Measurements from ENCODE around the gene PHF3.

Gene PHF3

GRCh38 chr6:63660757-63661156 is 25.2 kb downstream of the PHF3 start:
- Histone ChIP-seq H3K56ac (ENCODE audit: low read length) (no peak overlapping the region), H3K4ac (ENCODE audit: low read depth, low read length) (no peak overlapping the region), H4K5ac (ENCODE audit: low read length) (no peak overlapping the region), H3K4me1 (ENCODE audit: control insufficient read depth, low read depth, low read length) (peaks cover 2% of the 10 kb centered on the region), H3K27me3 (ENCODE audit: insufficient read depth, low read length, poor library complexity) (no peaks in the 10 kb centered on the region), H2BK15ac (replicated peaks; ENCODE audit: low read depth) (no peak overlapping the region), H2BK120ac (ENCODE audit: low read depth, low read length) (no peak overlapping the region), H3K23ac (ENCODE audit: low read length) (no peak overlapping the region), H3K36me3 (ENCODE audit: control insufficient read depth, insufficient read depth, low read length) (no peaks in the 10 kb centered on the region), H3K79me1 (ENCODE audit: low read length) (peaks cover 8% of the 10 kb centered on the region), H3K4me3 (ENCODE audit: low read length) (no peak overlapping the region), H3K9ac (ENCODE audit: low read length) (no peak overlapping the region), H2BK5ac (ENCODE audit: low read length) (no peak overlapping the region), H3K4me2 (ENCODE audit: low read length) (no peak overlapping the region), H2AK5ac (ENCODE audit: low read length) (no peak overlapping the region), H3K18ac (ENCODE audit: low read length) (no peak overlapping the region), H4K8ac (ENCODE audit: low read depth, low read length) (no peak overlapping the region), H3K79me2 (ENCODE audit: control insufficient read depth, insufficient read depth, low read length) (peaks cover 45% of the 10 kb centered on the region), H3K27ac (ENCODE audit: low read depth, low read length) (no peak overlapping the region)
- no CpG with 5 or more reads among the region's 1 CpG for WGBS (ENCODE audit: extremely low coverage, insufficient coverage, low lambda C conversion rate)
- peak; percentile 47 for DNase-seq

DNA sequence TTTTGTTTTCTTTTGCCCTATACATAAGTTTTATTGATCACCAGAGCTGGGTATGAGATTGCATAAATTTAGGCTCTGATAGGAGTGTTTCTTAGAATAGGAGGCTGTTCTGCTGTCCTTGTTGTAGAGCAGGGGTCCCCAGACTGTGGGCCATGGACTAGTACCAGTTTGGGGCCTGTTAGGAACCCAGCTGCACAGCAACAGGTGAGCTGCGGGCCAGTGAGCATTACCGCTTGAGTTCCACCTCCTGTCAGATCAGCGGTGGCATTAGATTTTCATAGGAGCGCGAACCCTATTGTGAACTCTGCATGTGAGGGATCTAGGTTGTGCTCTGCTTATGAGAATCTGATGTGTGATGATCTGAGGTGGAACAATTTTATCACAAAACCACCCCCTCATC is 26.2 kb downstream of the PHF3 start:
- Histone ChIP-seq H3K79me1 (ENCODE audit: low read length) (peaks cover 8% of the 10 kb centered on the region), H3K18ac (ENCODE audit: low read length) (no peak overlapping the region), H3K27me3 (ENCODE audit: insufficient read depth, low read length, poor library complexity) (no peaks in the 10 kb centered on the region), H2BK15ac (replicated peaks; ENCODE audit: low read depth) (no peak overlapping the region), H2BK5ac (ENCODE audit: low read length) (no peak overlapping the region), H3K56ac (ENCODE audit: low read length) (no peak overlapping the region), H3K4me2 (ENCODE audit: low read length) (no peak overlapping the region), H3K4me1 (ENCODE audit: control insufficient read depth, low read depth, low read length) (peaks cover 1% of the 10 kb centered on the region), H2BK120ac (ENCODE audit: low read depth, low read length) (no peak overlapping the region), H3K23ac (ENCODE audit: low read length) (no peak overlapping the region), H2AK5ac (ENCODE audit: low read length) (no peak overlapping the region), H3K27ac (ENCODE audit: low read depth, low read length) (no peak overlapping the region), H3K9ac (ENCODE audit: low read length) (no peak overlapping the region), H4K5ac (ENCODE audit: low read length) (no peak overlapping the region), H3K4ac (ENCODE audit: low read depth, low read length) (no peak overlapping the region), H4K8ac (ENCODE audit: low read depth, low read length) (no peak overlapping the region), H3K36me3 (ENCODE audit: control insufficient read depth, insufficient read depth, low read length) (no peaks in the 10 kb centered on the region), H3K4me3 (ENCODE audit: low read length) (no peak overlapping the region), H3K79me2 (ENCODE audit: control insufficient read depth, insufficient read depth, low read length) (peaks cover 41% of the 10 kb centered on the region)
- no CpG with 5 or more reads among the region's 5 CpGs for WGBS (ENCODE audit: extremely low coverage, insufficient coverage, low lambda C conversion rate)
- no peak for DNase-seq

DNA sequence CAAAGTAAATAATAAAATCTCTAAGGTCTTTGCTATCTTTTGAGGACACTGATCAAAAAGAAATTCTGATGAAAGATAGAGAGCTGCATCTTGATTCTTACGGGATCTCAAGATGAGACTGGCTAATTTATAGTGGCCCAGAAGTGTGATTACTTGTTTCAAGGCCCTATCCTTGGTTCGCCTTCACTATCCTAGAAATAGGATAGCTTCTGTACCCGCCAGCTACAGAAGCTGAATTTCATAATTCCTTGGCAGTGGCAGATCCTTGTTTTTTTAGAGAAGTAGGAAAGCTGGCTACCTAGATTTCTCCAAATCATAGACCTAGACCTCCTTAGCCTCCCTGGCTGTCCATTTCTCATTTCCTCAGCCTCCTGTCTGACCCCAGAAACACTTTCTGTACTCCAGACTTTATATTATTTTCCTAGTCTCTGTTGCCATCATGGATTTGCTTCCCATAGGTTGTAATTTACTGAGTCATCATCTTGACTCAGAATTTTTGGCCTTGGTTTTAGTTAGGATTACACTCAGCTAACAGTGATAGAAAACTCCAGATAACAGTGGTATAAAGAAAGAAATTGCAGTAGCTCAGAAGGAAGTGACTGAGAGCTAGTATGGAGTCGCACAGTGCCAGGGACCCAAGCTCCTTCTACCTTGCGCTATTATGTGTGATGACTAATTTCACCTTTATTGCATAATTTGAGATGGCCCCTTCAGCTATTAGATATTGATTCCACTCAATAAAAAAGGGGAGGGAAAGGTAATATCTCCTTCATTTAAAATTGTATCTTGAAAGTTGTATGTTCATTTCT is 27.7 kb downstream of the PHF3 start:
- no CpG with 5 or more reads among the region's 5 CpGs for WGBS (ENCODE audit: extremely low coverage, insufficient coverage, low lambda C conversion rate)
- no peak overlapping the region for H2BK15ac ChIP-seq (replicated peaks; ENCODE audit: low read depth)
- no peak overlapping the region for H4K8ac ChIP-seq (ENCODE audit: low read depth, low read length)
- H3K23ac ChIP-seq (ENCODE audit: low read length): no peak overlapping the region
- H3K4ac ChIP-seq (ENCODE audit: low read depth, low read length): no peak overlapping the region
- no peak overlapping the region for H4K5ac ChIP-seq (ENCODE audit: low read length)
- H3K18ac ChIP-seq (ENCODE audit: low read length): no peak overlapping the region
- no peak overlapping the region for H3K4me2 ChIP-seq (ENCODE audit: low read length)
- H2BK120ac ChIP-seq (ENCODE audit: low read depth, low read length): no peak overlapping the region
- no peaks in the 10 kb centered on the region for H3K27me3 ChIP-seq (ENCODE audit: insufficient read depth, low read length, poor library complexity)
- no peaks in the 10 kb centered on the region for H3K4me1 ChIP-seq (ENCODE audit: control insufficient read depth, low read depth, low read length)
- H3K27ac ChIP-seq (ENCODE audit: low read depth, low read length): no peak overlapping the region
- H3K79me1 ChIP-seq (ENCODE audit: low read length): peaks cover 6% of the 10 kb centered on the region
- no peaks in the 10 kb centered on the region for H3K36me3 ChIP-seq (ENCODE audit: control insufficient read depth, insufficient read depth, low read length)
- H3K4me3 ChIP-seq (ENCODE audit: low read length): no peak overlapping the region
- H2BK5ac ChIP-seq (ENCODE audit: low read length): no peak overlapping the region
- no peak overlapping the region for H3K56ac ChIP-seq (ENCODE audit: low read length)
- no peak overlapping the region for H3K9ac ChIP-seq (ENCODE audit: low read length)
- no peak overlapping the region for H2AK5ac ChIP-seq (ENCODE audit: low read length)
- peaks cover 38% of the 10 kb centered on the region for H3K79me2 ChIP-seq (ENCODE audit: control insufficient read depth, insufficient read depth, low read length)
- no peak for DNase-seq

DNA sequence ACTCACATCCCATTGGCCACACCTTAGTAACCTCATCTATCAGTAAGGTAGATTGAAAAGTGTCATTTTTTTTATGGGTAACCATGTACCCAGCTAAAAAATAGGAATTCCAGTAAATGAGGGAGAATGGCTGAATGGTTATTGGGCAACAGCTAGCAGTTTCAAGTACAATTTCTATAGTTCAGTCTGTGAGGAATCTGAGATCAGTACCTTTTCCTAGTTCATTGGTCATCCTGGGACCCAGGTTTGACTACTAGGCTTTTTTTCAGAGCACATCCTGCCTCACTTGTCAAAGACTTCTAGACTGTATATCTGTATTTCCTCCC is 28.3 kb downstream of the PHF3 start:
- Histone ChIP-seq H4K5ac (ENCODE audit: low read length) (no peak overlapping the region), H3K18ac (ENCODE audit: low read length) (no peak overlapping the region), H3K4me3 (ENCODE audit: low read length) (no peak overlapping the region), H3K23ac (ENCODE audit: low read length) (no peak overlapping the region), H4K8ac (ENCODE audit: low read depth, low read length) (no peak overlapping the region), H2AK5ac (ENCODE audit: low read length) (no peak overlapping the region), H3K79me1 (ENCODE audit: low read length) (peaks cover 6% of the 10 kb centered on the region), H3K79me2 (ENCODE audit: control insufficient read depth, insufficient read depth, low read length) (peaks cover 33% of the 10 kb centered on the region), H2BK15ac (replicated peaks; ENCODE audit: low read depth) (no peak overlapping the region), H3K4me2 (ENCODE audit: low read length) (no peak overlapping the region), H3K27ac (ENCODE audit: low read depth, low read length) (no peak overlapping the region), H2BK120ac (ENCODE audit: low read depth, low read length) (no peak overlapping the region), H3K4me1 (ENCODE audit: control insufficient read depth, low read depth, low read length) (no peaks in the 10 kb centered on the region), H2BK5ac (ENCODE audit: low read length) (no peak overlapping the region), H3K27me3 (ENCODE audit: insufficient read depth, low read length, poor library complexity) (no peaks in the 10 kb centered on the region), H3K4ac (ENCODE audit: low read depth, low read length) (no peak overlapping the region), H3K36me3 (ENCODE audit: control insufficient read depth, insufficient read depth, low read length) (no peaks in the 10 kb centered on the region), H3K9ac (ENCODE audit: low read length) (no peak overlapping the region), H3K56ac (ENCODE audit: low read length) (no peak overlapping the region)
- DNase-seq: no peak

- no peak overlapping the region for H3K4me3 ChIP-seq (ENCODE audit: low read length)
- WGBS (ENCODE audit: extremely low coverage, insufficient coverage, low lambda C conversion rate): no CpG with 5 or more reads among the region's 6 CpGs
These were observed 35.6 kb downstream of the PHF3 start for GRCh38 chr6:63671098-63671754.

More at GRCh38 chr6:63671098-63671754, 35.6 kb downstream of the PHF3 start:
- no peak overlapping the region for H4K5ac ChIP-seq (ENCODE audit: low read length)
- H3K4me1 ChIP-seq (ENCODE audit: control insufficient read depth, low read depth, low read length): peaks cover 8% of the 10 kb centered on the region
- H3K4ac ChIP-seq (ENCODE audit: low read depth, low read length): no peak overlapping the region
- H2BK120ac ChIP-seq (ENCODE audit: low read depth, low read length): no peak overlapping the region
- no peak overlapping the region for H3K18ac ChIP-seq (ENCODE audit: low read length)
- no peak overlapping the region for H3K56ac ChIP-seq (ENCODE audit: low read length)
- no peak overlapping the region for H2BK15ac ChIP-seq (replicated peaks; ENCODE audit: low read depth)
- no peak overlapping the region for H4K8ac ChIP-seq (ENCODE audit: low read depth, low read length)
- H3K27ac ChIP-seq (ENCODE audit: low read depth, low read length): no peak overlapping the region
- H3K9ac ChIP-seq (ENCODE audit: low read length): no peak overlapping the region
- peaks cover 25% of the 10 kb centered on the region for H3K79me2 ChIP-seq (ENCODE audit: control insufficient read depth, insufficient read depth, low read length)
- H3K27me3 ChIP-seq (ENCODE audit: insufficient read depth, low read length, poor library complexity): no peaks in the 10 kb centered on the region
- H2BK5ac ChIP-seq (ENCODE audit: low read length): no peak overlapping the region
- H3K36me3 ChIP-seq (ENCODE audit: control insufficient read depth, insufficient read depth, low read length): no peaks in the 10 kb centered on the region
- peaks cover 6% of the 10 kb centered on the region for H3K79me1 ChIP-seq (ENCODE audit: low read length)
- DNase-seq: no peak
- H3K23ac ChIP-seq (ENCODE audit: low read length): no peak overlapping the region
- H3K4me2 ChIP-seq (ENCODE audit: low read length): no peak overlapping the region
- no peak overlapping the region for H2AK5ac ChIP-seq (ENCODE audit: low read length)
